Pancreas (tissue), 10 donors: ENCODE data around the gene PXDC1. TPM values are rescaled to one million over a fixed set of nuclear protein-coding genes. Genes with fewer than 3 reads are reported as not detected.
"Not testable (repeated sequence)": the region's sequence is repeated elsewhere in the genome, so short reads cannot be mapped to it uniquely, and the experiment has no call there.

ENCODE experiments used
- ATAC-seq, 4 donors: fragments of 200-7000 bp; cut with Tn5 transposase; one replicate each; pipeline versions ENCODE4 v1.8.0 to v1.9.1; 2020; ENCODE audit warnings: mild to moderate bottlenecking in 4 of 4, moderate library complexity in 4 of 4
- DNase-seq, 6 donors: peaks; one replicate each; pipeline ENCODE4 v3.0.0-alpha.2; 2020
- FAIRE-seq: peaks from 2 replicates; lab custom pipeline; 2012; peaks lifted over from hg19 to GRCh38; lab: Jason Lieb, UNC
- H3K27ac ChIP-seq, 4 donors: fragments of 200-600 bp; sonication (generic); 1 replicate in 3 of 4; 2 replicates in 1 of 4; pipeline versions ENCODE4 v1.5.0 to v1.8.0; 2020
- H3K27me3 ChIP-seq, 4 donors: fragments of 200-600 bp; one replicate each; pipeline ENCODE4 v1.8.0; 2021
- H3K36me3 ChIP-seq, 3 donors: fragments of 200-600 bp; sonication (generic) in 1 of 3; one replicate each; pipeline versions ENCODE4 v1.5.0 to v1.8.0; 2020 to 2021
- H3K4me1 ChIP-seq, 3 donors: fragments of 200-600 bp; one replicate each; pipeline ENCODE4 v1.8.0; 2021
- H3K4me3 ChIP-seq, 4 donors: fragments of 200-600 bp; sonication (generic) in 2 of 4; one replicate each; pipeline versions ENCODE4 v1.5.0 to v1.8.0; 2020 to 2021
- H3K9me3 ChIP-seq, 4 donors: fragments of 200-600 bp; one replicate each; pipeline ENCODE4 v1.8.0; 2021
- CTCF ChIP-seq, 4 donors: fragments of 200-600 bp; sonication (generic) in 3 of 4; IDR thresholded peaks; one replicate each; pipeline versions ENCODE4 v1.5.0 to v1.8.0; 2021; ENCODE audit warnings: antibody characterized with exemption in 4 of 4
- WGBS, 2 donors: extraction: QIAGEN DNeasy Blood & Tissue Kit; methylation state at CpG; one replicate each; pipeline ENCODE4 v1.1.7; 2013; 5-methylcytosine and 5-hydroxymethylcytosine counted together
- intact Hi-C, 3 donors: fragments of 100-400 bp; cut with DNase I; formaldehyde crosslinking; loops; one replicate each; pipeline versions ENCODE4 v1.11.1 to v1.14.2; 2022
- polyA plus RNA-seq, 2 donors: library from polyadenylated mRNA; stranded (reverse); fragments of 200-250 nt; gene quantifications; one replicate each; pipeline ENCODE4 v1.2.3, GENCODE V29; 2013
- total RNA-seq, 6 donors: library from RNA; stranded (reverse); fragmentation: NEBNext Ultra II Directional in 4 of 6; extraction: Animal tissue kit (Norgen Biotek cat#: 25700) in 4 of 6; gene quantifications; one replicate each; pipeline versions ENCODE4 v1.2.1 to v1.2.4, GENCODE V29; 2021 to 2023
- donor health status: healthy with polysubstance abuse.
- donor health status: DM: no; HTN: no; CAD: no; lungs with moderate emphysema.
- donor health status: DM: no; HTN: no; CAD: no.
- donor health status: control.
- donor health status: control.
- donor health status: Bipolar disorder and iron deficiency.
- donor health status: DM: yes; HTN: yes; CAD: no.
- donor health status: DM: no; HTN: no; CAD: no.
- donor health status: DM: no; HTN: no; CAD: no.
- donor health status: DM: yes; HTN: yes; CAD: no.

PXDC1 gene
- total and polyA plus RNA-seq, 8 donors = 5.2 to 19.7 (median 11.1) TPM

- intact Hi-C loops = no loop called here
- no peak for TF ChIP-seq CTCF (IDR thresholded peaks at IDR 0.05)
- H3K4me1 ChIP-seq = no peaks in the 10 kb centered on the region
- no peak overlapping the region for H3K4me3 ChIP-seq
- no peaks in the 10 kb centered on the region for H3K27me3 ChIP-seq
- DNase-seq (no peak), FAIRE-seq (no peak), ATAC-seq (peak in 1 of 4 donors; percentile 40)
- no peaks in the 10 kb centered on the region for H3K36me3 ChIP-seq
- 68 to 75% methylated on average over 11 of the region's 11 CpGs for WGBS, 2 donors
- peak overlapping the region in 1 of 4 donors; percentile 16 for H3K27ac ChIP-seq
- H3K9me3 ChIP-seq = no peaks in the 10 kb centered on the region
Observed at GRCh38 chr6:3721810-3722621, 29.5 kb downstream of the PXDC1 start.

- H3K4me1 ChIP-seq, ATAC-seq, DNase-seq, H3K9me3 ChIP-seq, intact Hi-C loops, H3K36me3 ChIP-seq, FAIRE-seq, H3K27ac ChIP-seq, H3K4me3 ChIP-seq, H3K27me3 ChIP-seq: not testable (repeated sequence)
- WGBS, 2 donors = 96 to 98% methylated on average over 17 to 24 of the region's 24 CpGs
Observed at GRCh38 chr6:3720770-3721169, 30.7 kb downstream of the PXDC1 start.

GRCh38 chr6:3719462-3720308 is 31.8 kb downstream of the PXDC1 start:
- no peaks in the 10 kb centered on the region for H3K36me3 ChIP-seq

GRCh38 chr6:3718407-3718806 is 33.1 kb downstream of the PXDC1 start:
- Histone ChIP-seq H3K36me3 (no peaks in the 10 kb centered on the region), H3K4me1 (no peaks in the 10 kb centered on the region), H3K4me3 (no peak overlapping the region), H3K27me3 (no peaks in the 10 kb centered on the region), H3K27ac (no peak overlapping the region), H3K9me3 (no peaks in the 10 kb centered on the region)
- DNase-seq = no peak
- FAIRE-seq = no peak
- ATAC-seq = no peak
- no peak for TF ChIP-seq CTCF (IDR thresholded peaks at IDR 0.05)
- 78% methylated on average over 5 of the region's 5 CpGs for WGBS, 2 donors
- intact Hi-C loops = no loop called here

More at GRCh38 chr6:3719462-3720308, 31.8 kb downstream of the PXDC1 start:
- Histone ChIP-seq H3K9me3 (no peaks in the 10 kb centered on the region), H3K4me3 (no peak overlapping the region), H3K4me1 (no peaks in the 10 kb centered on the region), H3K27ac (no peak overlapping the region), H3K27me3 (no peaks in the 10 kb centered on the region)
- no peak for FAIRE-seq
- no peak for DNase-seq
- intact Hi-C loops = no loop called here
- WGBS, 2 donors = 81 to 84% methylated on average over 22 of the region's 22 CpGs
- ATAC-seq = no peak
- TF ChIP-seq CTCF (IDR thresholded peaks at IDR 0.05) = no peak

GRCh38 chr6:3715285-3715684 is 36.2 kb downstream of the PXDC1 start:
- FAIRE-seq (no peak), DNase-seq (no peak), ATAC-seq (no peak)
- no peaks in the 10 kb centered on the region for H3K27me3 ChIP-seq
- no peak overlapping the region for H3K27ac ChIP-seq
- H3K4me3 ChIP-seq = no peak overlapping the region
- no peak for TF ChIP-seq CTCF (IDR thresholded peaks at IDR 0.05)
- no peaks in the 10 kb centered on the region for H3K4me1 ChIP-seq
- no peaks in the 10 kb centered on the region for H3K36me3 ChIP-seq
- 0% methylated on average over 1 of the region's 1 CpG for WGBS, 2 donors
- H3K9me3 ChIP-seq = no peaks in the 10 kb centered on the region
- intact Hi-C loops = no loop called here
